ENCODE results near the gene SKIDA1. TPM values are rescaled to one million over a fixed set of nuclear protein-coding genes. Genes with fewer than 3 reads are reported as not detected.

Gene SKIDA1
- polyA plus RNA-seq, 3 donors from 2014 or later: not detected

DNA sequence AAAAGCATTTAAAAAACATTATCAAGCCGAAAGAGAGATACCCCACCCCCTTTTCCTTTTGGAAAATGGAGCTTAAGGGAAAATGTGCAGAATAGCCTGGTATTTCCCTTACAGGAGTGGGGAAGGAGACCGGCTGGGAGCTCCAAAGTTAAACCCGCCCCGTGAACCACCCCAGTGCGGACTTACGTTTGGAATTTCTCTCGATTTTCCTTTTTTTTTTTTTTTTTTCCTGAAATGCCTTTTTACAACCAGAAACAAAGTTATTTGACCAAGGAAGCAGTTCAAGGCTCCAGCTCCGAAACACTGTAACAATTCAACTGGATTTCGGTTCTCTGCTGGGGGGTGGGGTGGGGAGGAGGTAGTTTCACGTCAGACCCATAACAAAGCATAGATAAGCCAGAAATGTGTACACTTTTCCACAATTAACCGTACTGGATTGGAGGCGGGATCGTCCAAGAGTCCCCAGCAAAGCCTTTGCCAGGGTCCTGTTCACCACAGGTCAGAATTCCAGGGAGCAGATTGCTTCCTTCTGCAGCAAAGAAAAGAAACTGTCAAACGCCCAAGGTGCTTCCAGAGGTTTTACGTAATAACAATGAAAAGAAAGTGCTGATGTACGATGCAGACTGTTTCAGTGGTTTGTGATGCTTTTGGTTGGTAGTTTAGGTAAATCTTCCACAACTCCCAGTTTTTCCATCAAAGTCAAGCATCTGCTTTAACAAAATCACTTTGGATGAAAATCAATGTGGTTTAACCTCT, 6.7 kb downstream of the SKIDA1 start:
- Mint-ChIP-seq H3K27ac (peak overlapping the region in 2 of 6 donors; percentile 46 to 80), H3K9me3 (peaks cover 0 to 8% (median 0%) of the 10 kb centered on the region in 6 donors), H3K27me3 (ENCODE audit: low read depth in 3 of 3) (peaks cover 48 to 65% (median 60%) of the 10 kb centered on the region in 3 donors), H3K4me3 (peak overlapping the region in 4 of 5 donors; percentile 17 to 87 (median 81)), H3K36me3 (peaks cover 0 to 6% (median 0%) of the 10 kb centered on the region in 3 donors), H3K4me1 (peaks cover 34 to 45% of the 10 kb centered on the region in 2 donors)
- no peak for DNase-seq

DNA sequence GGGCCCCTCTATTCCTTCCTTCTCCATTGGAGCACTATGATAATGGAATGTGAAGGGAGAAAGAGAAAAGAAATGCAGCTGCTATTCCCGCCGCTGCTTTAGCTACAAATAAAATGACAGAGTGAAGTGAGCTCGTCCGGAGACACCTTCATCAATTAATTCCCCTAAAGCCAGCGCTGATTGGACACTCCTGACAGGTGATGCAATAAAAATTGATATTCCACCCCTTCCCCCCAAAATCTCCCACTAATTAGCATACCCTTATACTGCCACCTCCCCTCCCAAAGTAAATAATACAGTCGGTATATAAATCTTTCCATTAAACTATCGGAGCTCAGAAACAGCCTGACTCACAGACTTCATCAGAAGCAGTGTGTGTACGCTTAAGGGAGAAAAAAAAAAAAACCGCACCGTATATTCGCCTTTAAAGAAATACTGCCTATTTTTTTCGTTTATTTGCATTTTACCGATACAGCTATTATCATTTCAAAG, 7.3 kb downstream of the SKIDA1 start:
- Mint-ChIP-seq H3K4me1 (peaks cover 34 to 45% of the 10 kb centered on the region in 2 donors), H3K4me3 (peak overlapping the region; percentile 77 to 85 (median 83)), H3K9me3 (peaks cover 0 to 7% (median 0%) of the 10 kb centered on the region in 6 donors), H3K27ac (peak overlapping the region in 2 of 6 donors; percentile 46 to 80), H3K27me3 (ENCODE audit: low read depth in 3 of 3) (peaks cover 48 to 61% (median 57%) of the 10 kb centered on the region in 3 donors), H3K36me3 (peaks cover 0 to under 1% (median 0%) of the 10 kb centered on the region in 3 donors)
- DNase-seq: no peak

DNA sequence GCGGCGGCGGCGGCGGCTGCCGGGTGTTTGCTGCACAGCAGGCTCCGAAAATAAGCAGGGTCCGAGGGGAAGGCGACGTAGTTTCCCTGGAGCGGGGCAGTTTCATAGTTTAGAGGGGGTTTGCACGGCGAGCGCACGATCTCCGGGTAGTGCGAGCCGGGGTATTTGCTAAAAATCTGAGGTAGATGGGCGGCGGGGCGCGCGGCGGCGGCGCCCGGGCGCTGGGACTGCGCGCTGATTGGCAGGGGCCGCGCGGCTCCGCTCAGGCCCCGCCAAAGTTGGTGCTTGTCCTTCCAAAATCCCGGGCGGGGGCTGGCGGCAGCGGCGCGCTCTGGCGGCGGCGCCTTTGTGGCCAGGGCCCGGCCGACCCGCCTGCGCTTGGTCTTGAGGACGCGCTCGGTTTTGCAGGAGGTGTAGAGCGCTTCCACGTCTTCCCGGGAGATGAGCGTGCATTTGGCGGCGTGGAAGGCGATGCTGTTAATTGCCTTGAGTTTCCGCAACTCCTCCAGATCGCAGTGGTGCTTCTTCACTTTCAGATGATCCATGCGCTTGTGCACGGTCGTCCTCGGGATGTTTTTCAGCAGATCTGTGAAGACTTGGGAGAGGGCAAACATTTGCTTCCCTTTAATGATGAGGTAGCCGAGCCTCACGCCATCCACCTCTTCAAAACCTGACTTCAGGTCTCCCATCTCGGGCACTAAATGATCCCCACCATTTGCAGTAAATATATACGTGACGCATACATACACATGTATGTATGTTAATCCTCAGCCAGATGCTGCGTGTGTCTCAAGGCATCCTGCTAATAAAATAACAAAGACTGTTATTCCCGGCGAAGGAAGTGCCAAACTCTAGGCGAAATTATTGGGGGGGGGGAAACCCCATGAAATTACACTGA, 8.1 kb downstream of the SKIDA1 start:
- Mint-ChIP-seq H3K9me3 (peaks cover 0 to 7% (median 0%) of the 10 kb centered on the region in 6 donors), H3K27me3 (ENCODE audit: low read depth in 3 of 3) (peaks cover 51 to 64% (median 60%) of the 10 kb centered on the region in 3 donors), H3K36me3 (no peaks in the 10 kb centered on the region), H3K27ac (peak overlapping the region in 2 of 6 donors; percentile 46 to 80), H3K4me3 (peak overlapping the region; percentile 77 to 85 (median 83)), H3K4me1 (peaks cover 34 to 45% of the 10 kb centered on the region in 2 donors)
- peak in 2 of 3 donors; percentile 28 to 30 for DNase-seq

DNA sequence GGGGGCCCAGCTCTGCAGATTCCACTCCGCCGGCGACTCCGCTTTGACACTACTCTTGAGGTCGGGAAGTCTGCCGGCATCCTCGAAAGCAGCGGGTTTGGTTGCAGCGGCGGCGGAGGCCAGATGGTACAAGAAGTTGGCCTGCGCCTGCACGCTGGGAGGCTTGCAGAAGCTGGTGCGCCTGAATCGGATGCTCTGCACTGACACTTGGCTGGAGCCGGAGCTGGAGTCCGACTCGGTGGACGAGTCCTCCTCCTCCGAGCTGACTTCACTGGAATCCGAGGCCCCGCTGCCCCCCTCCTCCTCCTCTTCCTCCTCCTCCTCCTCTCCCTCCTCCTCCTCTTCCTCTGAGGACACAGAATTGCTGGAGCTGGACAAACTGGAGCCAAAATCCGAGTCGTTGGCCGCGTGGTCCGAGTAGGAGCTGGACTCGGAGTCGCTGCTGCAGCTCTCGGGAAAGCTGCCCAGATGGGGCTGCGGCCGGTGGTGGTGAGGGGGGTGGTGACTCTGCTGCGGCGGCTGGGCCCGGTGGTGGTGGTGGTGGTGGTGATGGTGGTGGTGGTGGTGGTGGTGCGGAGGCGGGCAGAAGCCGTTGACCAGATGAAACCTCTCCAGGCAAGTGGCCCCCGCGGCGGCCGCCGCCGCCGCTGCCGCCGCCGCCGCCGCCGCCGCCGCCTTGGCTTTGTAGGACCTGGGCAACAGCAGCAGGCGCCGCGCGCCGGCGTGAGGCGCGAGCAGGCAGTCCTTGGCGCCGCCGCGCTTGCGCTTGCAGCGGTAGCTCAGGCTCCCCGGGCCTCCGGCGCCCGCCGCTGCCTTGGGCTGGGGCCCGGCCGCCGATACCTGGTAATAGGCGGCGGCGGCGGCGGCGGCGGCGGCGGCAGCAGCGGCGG, 9.0 kb downstream of the SKIDA1 start:
- peak overlapping the region; percentile 59 to 80 (median 77) for H3K4me3 Mint-ChIP-seq
- DNase-seq: peak in 2 of 3 donors; percentile 47 to 50
- H3K36me3 Mint-ChIP-seq: no peaks in the 10 kb centered on the region
- H3K9me3 Mint-ChIP-seq: peaks cover 0 to 7% (median 0%) of the 10 kb centered on the region in 6 donors
- peaks cover 34 to 45% of the 10 kb centered on the region in 2 donors for H3K4me1 Mint-ChIP-seq
- no peak overlapping the region for H3K27ac Mint-ChIP-seq
- H3K27me3 Mint-ChIP-seq (ENCODE audit: low read depth in 3 of 3): peaks cover 53 to 66% (median 62%) of the 10 kb centered on the region in 3 donors

DNA sequence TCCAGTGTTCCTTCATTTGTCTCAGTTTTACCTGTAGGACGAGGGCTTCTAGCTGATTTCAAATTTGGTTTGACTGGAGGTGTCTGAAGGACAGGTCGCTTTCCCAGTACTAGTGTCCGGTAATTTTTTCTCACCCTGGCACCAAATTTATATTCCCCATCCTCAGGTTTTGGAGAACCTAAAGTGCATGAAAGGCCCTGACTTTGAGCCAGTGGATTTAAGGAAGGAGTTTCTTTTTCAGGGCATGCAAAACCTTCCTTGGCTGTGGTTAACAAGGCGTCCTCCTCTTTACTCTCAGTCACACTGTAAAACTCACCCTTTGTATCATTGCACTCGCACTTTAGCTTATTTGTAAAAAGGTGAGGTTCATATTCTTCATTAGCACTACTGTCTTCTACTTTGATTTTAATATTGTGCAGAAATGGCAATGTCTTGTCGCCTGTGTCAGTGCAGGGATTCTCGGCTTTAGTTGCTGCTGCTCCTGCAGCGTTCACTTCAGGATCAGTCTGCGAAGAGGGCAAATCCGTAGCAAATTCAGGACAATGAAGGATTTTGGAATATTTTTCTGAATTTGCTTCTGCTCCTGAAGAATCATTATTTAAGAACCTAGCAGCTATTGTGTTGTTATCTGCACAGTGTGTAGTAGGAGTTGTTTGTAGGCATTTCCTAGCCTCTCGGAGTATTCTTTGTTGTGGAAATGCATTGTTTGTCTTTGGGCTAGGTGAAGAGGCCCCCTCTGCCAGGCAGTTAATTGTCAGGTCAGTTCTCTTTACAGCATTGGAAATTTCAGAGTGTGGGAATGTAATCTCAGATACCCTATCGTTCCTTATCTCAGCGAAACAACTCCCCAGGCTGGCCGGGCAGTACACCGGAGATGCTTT, 9.9 kb downstream of the SKIDA1 start:
- Mint-ChIP-seq H3K27ac (no peak overlapping the region), H3K27me3 (ENCODE audit: low read depth in 3 of 3) (peaks cover 53 to 62% (median 59%) of the 10 kb centered on the region in 3 donors)
- no peak for DNase-seq

DNA sequence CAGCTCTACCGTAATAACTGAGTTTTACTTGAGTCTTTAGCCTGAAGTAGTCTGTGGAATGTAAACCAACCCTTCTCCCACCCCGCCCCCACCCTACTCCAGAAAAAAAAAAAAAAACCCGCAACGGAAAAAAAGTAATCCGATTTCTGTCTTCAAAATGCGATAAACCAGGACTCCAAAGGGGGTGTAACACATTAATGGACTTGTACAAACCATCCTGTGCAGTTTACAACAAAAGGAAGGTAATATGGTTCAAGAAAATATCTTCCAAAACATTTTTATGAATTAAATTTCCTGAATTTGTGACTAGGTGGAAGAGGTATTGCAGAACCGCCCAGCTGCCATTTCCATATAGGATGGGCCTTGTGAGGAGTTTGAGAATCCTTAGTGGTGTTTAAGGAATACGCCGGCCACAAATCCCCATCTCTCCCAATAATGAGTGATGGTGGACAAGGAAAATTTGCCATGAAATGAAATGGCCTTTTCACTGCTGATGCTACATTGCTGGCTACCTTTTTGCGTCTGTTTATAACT, 10.6 kb downstream of the SKIDA1 start:
- H3K27ac Mint-ChIP-seq: no peak overlapping the region
- no peaks in the 10 kb centered on the region for H3K36me3 Mint-ChIP-seq
- H3K27me3 Mint-ChIP-seq (ENCODE audit: low read depth in 3 of 3): peaks cover 47 to 55% (median 52%) of the 10 kb centered on the region in 3 donors
- H3K4me1 Mint-ChIP-seq: peaks cover 31 to 36% of the 10 kb centered on the region in 2 donors
- H3K9me3 Mint-ChIP-seq: peaks cover 0 to 4% (median 0%) of the 10 kb centered on the region in 6 donors
- no peak for DNase-seq
- no peak overlapping the region for H3K4me3 Mint-ChIP-seq

More for the DNA sequence above, 9.9 kb downstream of the SKIDA1 start:
- Mint-ChIP-seq H3K9me3 (peaks cover 0 to 7% (median 0%) of the 10 kb centered on the region in 6 donors), H3K36me3 (no peaks in the 10 kb centered on the region), H3K4me3 (peak overlapping the region; percentile 59 to 77 (median 64)), H3K4me1 (peaks cover 34 to 43% of the 10 kb centered on the region in 2 donors)

DNA sequence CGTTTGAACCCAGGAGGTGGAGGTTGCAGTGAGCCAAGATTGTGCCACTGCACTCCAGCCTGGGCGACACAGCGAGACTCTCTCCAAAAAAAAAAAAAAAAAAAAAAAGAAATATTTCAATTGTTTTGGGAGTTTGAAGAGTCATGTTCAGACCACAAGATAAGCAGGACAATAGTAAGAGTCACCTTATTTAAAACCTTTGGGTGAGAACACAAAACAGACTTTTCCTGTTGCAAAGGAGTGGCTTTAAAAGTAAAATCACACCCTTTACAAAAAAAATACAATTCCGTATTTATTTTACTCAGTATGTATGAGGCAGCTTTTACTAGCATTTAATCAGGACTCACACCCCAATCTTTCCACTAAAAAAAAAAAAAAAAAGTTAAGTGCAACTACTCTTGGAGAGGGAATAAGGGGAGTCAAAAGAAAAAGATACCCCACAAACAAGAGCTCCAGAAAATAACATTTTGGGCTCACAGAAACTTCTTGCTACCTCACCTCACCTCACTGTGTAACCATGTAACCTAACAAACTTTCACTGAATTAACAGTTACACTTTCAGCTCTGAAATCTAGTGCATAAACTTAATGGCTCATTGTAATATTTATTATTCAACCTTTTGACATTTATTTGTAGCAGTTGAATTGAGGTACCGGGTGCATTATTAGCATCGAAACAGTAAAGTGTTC, 11.2 kb downstream of the SKIDA1 start:
- Mint-ChIP-seq H3K4me1 (peaks cover 24 to 29% of the 10 kb centered on the region in 2 donors), H3K27ac (no peak overlapping the region), H3K9me3 (peaks cover 0 to 2% (median 0%) of the 10 kb centered on the region in 6 donors), H3K4me3 (no peak overlapping the region), H3K27me3 (ENCODE audit: low read depth in 3 of 3) (peaks cover 41 to 49% (median 46%) of the 10 kb centered on the region in 3 donors), H3K36me3 (no peaks in the 10 kb centered on the region)
- no peak for DNase-seq

DNA sequence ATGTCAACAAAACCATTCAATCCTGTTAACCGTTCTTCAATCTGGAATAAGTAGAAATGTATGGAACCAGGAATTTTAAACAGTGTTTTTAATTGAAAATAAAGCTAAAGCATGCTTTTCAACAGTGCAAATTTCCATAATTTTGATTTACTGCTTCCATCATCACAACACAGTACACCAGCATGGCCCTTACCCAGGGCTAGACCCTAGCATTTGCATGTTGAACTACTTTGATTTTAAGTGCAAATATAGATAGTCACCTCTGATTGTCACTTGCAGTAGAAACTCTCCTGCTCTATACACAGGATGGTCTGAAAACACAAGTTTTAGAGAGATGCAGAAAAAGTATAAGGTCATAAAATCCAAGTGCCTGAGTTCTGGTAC, 12.1 kb downstream of the SKIDA1 start:
- peaks cover 32 to 40% (median 37%) of the 10 kb centered on the region in 3 donors for H3K27me3 Mint-ChIP-seq (ENCODE audit: low read depth in 3 of 3)
- H3K9me3 Mint-ChIP-seq: peaks cover 0 to 2% (median 0%) of the 10 kb centered on the region in 6 donors
- no peak for DNase-seq
- H3K4me3 Mint-ChIP-seq: no peak overlapping the region
- H3K36me3 Mint-ChIP-seq: no peaks in the 10 kb centered on the region
- no peak overlapping the region for H3K27ac Mint-ChIP-seq
- peaks cover 19 to 21% of the 10 kb centered on the region in 2 donors for H3K4me1 Mint-ChIP-seq

DNA sequence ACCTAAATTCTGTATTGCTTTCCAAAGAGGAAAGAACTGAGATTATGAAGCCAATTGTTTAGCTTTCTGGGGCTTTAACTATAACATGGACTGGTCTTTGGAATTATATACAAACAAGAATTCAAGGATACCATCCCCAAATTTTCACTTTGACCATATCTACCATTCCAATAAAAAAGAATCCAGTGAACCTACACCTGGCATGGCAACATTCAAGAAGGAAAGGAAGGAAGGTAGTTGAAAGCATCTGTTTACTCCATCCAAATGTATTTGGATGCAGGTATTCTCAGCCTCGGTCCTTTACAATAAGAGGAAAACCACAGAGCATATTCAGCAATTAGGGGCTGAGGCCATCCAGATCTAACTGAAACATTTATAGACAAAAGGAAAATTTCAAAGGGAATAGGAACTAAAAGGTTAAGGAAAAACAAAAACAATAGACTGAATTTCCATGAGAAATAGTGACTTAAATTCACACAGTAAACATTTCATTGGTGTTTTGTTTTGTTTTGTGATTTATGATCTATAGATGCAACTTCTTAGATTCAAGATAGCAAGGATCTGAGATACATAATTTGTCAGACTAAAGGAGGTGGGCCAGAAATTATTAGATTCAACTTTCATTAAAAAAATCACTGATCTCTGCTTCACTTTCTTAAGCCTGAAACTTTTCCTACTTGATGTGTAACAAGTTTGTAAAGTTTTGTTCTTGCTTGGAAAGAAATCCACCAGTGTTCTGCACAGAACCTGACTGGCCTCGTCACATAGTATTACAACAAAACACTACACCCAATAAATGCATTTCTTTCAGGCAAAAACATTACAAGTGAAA, 12.7 kb downstream of the SKIDA1 start:
- H3K27ac Mint-ChIP-seq: no peak overlapping the region
- H3K36me3 Mint-ChIP-seq: no peaks in the 10 kb centered on the region
- no peak for DNase-seq
- H3K9me3 Mint-ChIP-seq: peaks cover 0 to 2% (median 0%) of the 10 kb centered on the region in 6 donors
- H3K4me1 Mint-ChIP-seq: peaks cover 14 to 15% of the 10 kb centered on the region in 2 donors
- peaks cover 26 to 35% (median 33%) of the 10 kb centered on the region in 3 donors for H3K27me3 Mint-ChIP-seq (ENCODE audit: low read depth in 3 of 3)
- H3K4me3 Mint-ChIP-seq: no peak overlapping the region

DNA sequence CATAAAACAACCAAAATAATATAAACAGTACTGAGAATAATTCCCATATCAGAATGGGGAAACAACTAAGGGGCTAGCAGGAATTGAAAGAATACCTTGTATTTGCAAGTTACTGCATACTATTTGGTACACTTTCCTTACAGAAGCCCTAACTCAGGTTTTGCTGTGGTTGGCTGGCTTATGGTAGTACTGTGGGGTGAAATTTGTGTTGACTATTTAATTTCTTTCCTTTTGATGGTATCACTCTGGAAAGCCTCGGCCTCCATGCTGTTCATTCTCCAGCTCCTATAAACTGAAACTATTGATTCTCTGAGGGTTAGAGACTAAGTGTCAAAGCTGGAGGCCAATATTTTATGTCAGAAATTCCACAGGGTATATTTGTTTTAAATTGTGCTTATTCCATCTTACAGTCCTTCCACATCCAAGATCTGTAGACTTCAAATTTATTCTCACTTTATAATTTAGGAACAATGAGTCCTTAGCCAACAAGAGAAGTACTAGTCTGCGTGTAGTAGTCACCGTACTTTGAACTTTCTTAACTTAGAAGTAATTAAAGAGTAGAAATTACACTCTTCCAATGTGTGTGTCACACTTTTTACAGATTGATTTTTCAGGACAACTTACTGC, 13.4 kb downstream of the SKIDA1 start:
- DNase-seq: no peak
- peaks cover 20 to 35% (median 32%) of the 10 kb centered on the region in 3 donors for H3K27me3 Mint-ChIP-seq (ENCODE audit: low read depth in 3 of 3)
- no peaks in the 10 kb centered on the region for H3K36me3 Mint-ChIP-seq
- no peak overlapping the region for H3K4me3 Mint-ChIP-seq
- peaks cover 7 to 9% of the 10 kb centered on the region in 2 donors for H3K4me1 Mint-ChIP-seq
- peaks cover 0 to 2% (median 0%) of the 10 kb centered on the region in 6 donors for H3K9me3 Mint-ChIP-seq
- no peak overlapping the region for H3K27ac Mint-ChIP-seq
